HG02973 (cell line): ENCODE measurements around the gene SEL1L.
A peak's percentile ranks its signal among the peaks of the same experiment; 100 is the strongest.
"Not testable (repeated sequence)": the region's sequence is repeated elsewhere in the genome, so short reads cannot be mapped to it uniquely, and the experiment has no call there.

Experiments used
- ATAC-seq: cut with Tn5 transposase; IDR thresholded peaks from one replicate; pipeline ENCODE4 v1.9.1; 2021; ENCODE audit warnings: moderate library complexity; ENCODE audit not compliant: unreplicated experiment

SEL1L gene

GRCh38 chr14:81529391-81529790 is 4.3 kb downstream of the SEL1L start:
- no peak for ATAC-seq

GRCh38 chr14:81525129-81525528 is 8.5 kb downstream of the SEL1L start:
- no peak for ATAC-seq

- ATAC-seq = peak; percentile 73
Observed at GRCh38 chr14:81523616-81524015, 10.0 kb downstream of the SEL1L start.

GRCh38 chr14:81523016-81523415 is 10.6 kb downstream of the SEL1L start:
- ATAC-seq = no peak

GRCh38 chr14:81521356-81521755 is 12.3 kb downstream of the SEL1L start:
- ATAC-seq = no peak

- ATAC-seq = peak; percentile 74
Observed at GRCh38 chr14:81519200-81520011, 14.2 kb downstream of the SEL1L start.

- no peak for ATAC-seq
Observed at GRCh38 chr14:81517798-81518398, 15.8 kb downstream of the SEL1L start.

- no peak for ATAC-seq
Observed at GRCh38 chr14:81516986-81517797, 16.5 kb downstream of the SEL1L start.

- ATAC-seq = not testable (repeated sequence)
Observed at GRCh38 chr14:81515927-81516326, 17.7 kb downstream of the SEL1L start.

- not testable (repeated sequence) for ATAC-seq
Observed at GRCh38 chr14:81512826-81513225, 20.8 kb downstream of the SEL1L start.

- no peak for ATAC-seq
Observed at GRCh38 chr14:81511111-81511904, 22.3 kb downstream of the SEL1L start.

- no peak for ATAC-seq
Observed at GRCh38 chr14:81509838-81510452, 23.7 kb downstream of the SEL1L start.

- no peak for ATAC-seq
Observed at GRCh38 chr14:81509321-81509720, 24.3 kb downstream of the SEL1L start.

GRCh38 chr14:81506487-81506886 is 27.2 kb downstream of the SEL1L start:
- no peak for ATAC-seq

- no peak for ATAC-seq
Observed at GRCh38 chr14:81504864-81505263, 28.8 kb downstream of the SEL1L start.

- no peak for ATAC-seq
Observed at GRCh38 chr14:81485781-81486180, 47.9 kb downstream of the SEL1L start.

- peak; percentile 64 for ATAC-seq
Observed at GRCh38 chr14:81485372-81485771, 48.3 kb downstream of the SEL1L start.

- no peak for ATAC-seq
Observed at GRCh38 chr14:81484120-81484519, 49.5 kb downstream of the SEL1L start.

GRCh38 chr14:81480741-81481140 is 52.9 kb downstream of the SEL1L start:
- ATAC-seq = no peak

GRCh38 chr14:81478446-81478845 is 55.2 kb downstream of the SEL1L start:
- no peak for ATAC-seq
